Astrocyte of the spinal cord (primary cell): ENCODE results near the gene PLCH1.

ENCODE experiments used
- DNase-seq: peaks from one replicate; pipeline ENCODE4 v3.0.0; 2011; ENCODE audit warnings: low read depth, low spot score
- H3K4me3 ChIP-seq: 2 replicates; pipeline ENCODE4 v1.5.1; 2011; ENCODE audit warnings: low read depth, mild to moderate bottlenecking, low read length, moderate library complexity
- in situ Hi-C: cut with HindIII; loops from 2 replicates; pipeline ENCODE4 v1.10.0; 2017; ENCODE audit warnings: low sequenced_read_pairs
- TF ChIP-seq, protein P1 (sequence below): IDR thresholded peaks from 2 replicates; pipeline ENCODE4 v1.5.1; 2012; ENCODE audit warnings: low read depth, mild to moderate bottlenecking, low read length, inconsistent platforms

PLCH1 gene

DNA sequence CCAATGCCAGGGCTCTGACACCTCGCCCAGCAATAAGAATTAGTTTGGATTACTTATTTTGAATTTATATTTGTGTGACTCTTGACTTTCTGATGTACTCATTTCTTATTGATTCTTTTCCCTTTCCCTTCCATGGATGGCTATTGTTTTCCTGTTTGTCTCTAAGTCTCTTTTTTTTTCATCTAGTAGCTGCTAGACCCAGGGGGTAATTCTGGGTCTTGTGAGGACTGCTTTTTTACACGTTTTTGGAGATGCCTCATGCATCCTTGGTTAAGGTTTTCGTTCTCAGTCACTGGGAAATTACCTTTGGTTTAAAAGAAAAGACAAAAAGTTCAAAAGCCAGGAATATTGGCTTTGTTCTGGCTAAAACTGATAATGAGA, 381.2 kb downstream of the PLCH1 start:
- in situ Hi-C loops, result no loop called here
- TF ChIP-seq, protein P1, sequence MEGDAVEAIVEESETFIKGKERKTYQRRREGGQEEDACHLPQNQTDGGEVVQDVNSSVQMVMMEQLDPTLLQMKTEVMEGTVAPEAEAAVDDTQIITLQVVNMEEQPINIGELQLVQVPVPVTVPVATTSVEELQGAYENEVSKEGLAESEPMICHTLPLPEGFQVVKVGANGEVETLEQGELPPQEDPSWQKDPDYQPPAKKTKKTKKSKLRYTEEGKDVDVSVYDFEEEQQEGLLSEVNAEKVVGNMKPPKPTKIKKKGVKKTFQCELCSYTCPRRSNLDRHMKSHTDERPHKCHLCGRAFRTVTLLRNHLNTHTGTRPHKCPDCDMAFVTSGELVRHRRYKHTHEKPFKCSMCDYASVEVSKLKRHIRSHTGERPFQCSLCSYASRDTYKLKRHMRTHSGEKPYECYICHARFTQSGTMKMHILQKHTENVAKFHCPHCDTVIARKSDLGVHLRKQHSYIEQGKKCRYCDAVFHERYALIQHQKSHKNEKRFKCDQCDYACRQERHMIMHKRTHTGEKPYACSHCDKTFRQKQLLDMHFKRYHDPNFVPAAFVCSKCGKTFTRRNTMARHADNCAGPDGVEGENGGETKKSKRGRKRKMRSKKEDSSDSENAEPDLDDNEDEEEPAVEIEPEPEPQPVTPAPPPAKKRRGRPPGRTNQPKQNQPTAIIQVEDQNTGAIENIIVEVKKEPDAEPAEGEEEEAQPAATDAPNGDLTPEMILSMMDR, result no peak
- no peak overlapping the region for H3K4me3 ChIP-seq
- no peak for DNase-seq

DNA sequence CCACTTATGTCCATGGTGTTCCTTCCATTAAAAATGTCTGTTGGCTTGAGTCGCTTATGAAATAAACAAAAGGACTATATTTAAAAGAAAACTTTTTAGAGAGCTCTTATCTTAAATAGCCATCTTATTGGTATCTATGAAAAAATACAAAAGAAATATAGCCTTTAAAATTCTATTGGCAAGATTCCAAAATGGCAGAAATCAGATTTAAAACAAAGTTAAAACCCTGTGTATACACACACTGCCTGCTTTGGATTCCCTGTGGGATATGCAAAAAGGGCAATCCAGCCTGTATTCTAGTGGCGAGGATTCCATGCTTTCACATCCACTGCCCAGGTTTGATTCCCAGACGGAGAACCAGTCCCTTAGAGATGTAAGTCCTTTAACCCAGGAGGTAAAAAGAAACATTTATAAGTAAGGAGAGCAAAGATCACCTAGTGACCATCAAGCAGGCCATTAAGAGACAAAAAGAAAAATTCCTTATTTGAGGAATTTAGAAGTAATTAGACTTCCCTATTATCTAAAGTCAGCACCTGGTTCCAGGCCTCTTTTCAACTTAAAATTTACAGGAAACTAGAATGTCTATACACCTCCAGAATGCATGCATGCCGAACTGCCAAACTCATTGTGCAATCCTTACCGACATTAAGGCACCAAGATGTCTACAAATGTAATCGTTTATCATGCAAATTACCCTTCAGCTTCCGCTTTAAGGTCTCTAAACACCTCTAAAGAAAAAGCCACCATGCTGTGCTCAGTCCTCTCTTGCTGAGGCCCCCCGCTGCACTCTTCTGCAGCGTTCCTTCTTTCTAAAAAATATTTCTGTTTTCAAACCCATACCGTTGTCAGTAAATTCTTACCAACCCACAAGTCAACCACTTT, 381.8 kb downstream of the PLCH1 start:
- in situ Hi-C loops, result no loop called here
- DNase-seq, result peak; percentile 59
- TF ChIP-seq, protein P1, result no peak
- no peak overlapping the region for H3K4me3 ChIP-seq

DNA sequence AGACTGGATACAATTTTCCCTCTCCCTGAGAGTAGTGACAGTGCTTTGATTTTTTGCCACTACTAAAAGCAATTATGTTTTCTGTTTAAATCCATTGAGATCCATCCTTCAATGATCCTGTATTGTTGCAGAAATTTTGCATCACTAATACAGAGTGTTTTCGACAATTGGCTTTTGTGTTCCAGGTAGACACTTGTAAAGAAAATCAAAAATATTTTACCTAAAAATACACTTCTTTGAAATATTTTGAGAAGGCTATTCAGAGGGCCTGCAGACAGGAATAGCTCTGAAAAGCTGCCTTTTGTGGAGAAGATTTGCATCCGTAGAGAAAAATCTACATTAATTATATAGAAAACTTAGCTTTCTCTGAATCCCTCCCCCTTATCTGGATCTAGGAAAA, 384.6 kb downstream of the PLCH1 start:
- H3K4me3 ChIP-seq, result no peak overlapping the region
- TF ChIP-seq, protein P1, result no peak
- in situ Hi-C loops, result no loop called here
- no peak for DNase-seq

DNA sequence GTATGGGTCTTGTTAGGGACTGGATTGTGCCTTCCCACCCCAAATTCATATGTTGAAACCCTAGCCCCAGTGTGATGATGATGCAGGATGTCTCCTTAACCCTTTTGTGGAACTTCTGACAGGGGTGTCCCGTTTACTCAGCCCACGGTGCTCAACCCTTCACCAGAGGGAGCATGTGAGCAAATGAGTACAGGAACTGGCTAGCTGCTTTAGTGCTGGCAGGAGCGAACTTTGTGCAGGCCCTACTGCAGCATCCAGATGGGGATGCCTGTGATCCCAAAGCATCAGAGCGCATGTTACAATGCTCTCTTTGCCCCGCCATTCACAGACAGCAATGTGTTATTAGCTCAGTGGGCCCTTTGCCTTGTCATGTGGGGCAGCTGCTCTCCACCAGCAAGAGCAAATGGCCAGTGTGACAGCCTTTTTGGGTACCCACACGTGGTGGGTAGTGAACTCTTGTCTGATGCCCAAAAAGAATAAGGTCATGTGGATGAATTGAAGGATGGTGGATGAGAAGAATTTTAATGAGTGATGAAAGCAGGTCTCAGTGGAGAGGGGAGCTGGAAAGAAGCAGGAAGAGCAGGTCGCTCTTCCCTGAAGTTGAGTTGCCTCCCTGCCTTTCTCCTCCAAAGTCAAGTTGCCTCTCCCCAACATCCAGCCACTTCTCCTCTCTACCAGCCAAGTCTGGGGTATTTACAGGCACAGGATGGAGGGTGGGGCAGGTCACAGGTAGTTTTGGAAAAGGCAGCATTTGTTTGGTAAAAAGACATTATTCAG, 388.1 kb downstream of the PLCH1 start:
- TF ChIP-seq, protein P1, result peak; percentile 21
- no peak for DNase-seq
- in situ Hi-C loops, result no loop called here

DNA sequence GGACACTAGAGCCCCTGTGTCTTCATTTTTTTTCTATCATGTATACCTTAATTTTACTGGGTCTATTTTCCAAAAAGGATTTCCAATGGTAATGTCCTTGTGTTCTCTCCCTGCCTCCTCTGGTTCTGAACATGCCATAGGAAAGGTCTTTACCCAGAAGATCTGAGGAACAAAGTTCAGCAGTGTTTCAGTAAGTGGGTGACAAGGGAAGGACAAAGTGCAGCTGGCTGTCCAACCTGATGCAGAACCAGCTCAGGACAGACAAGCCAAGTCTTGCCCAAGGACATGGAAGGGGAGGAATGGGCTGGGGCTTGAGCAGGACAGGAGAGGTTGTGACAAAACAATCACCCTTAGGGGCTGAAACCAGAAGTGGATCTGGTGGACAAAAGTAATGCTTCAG, 390.2 kb downstream of the PLCH1 start:
- TF ChIP-seq, protein P1, result no peak
- DNase-seq, result no peak
- in situ Hi-C loops, result no loop called here
- H3K4me3 ChIP-seq, result no peak overlapping the region

More for the DNA sequence above, 388.1 kb downstream of the PLCH1 start:
- no peak overlapping the region for H3K4me3 ChIP-seq

DNA sequence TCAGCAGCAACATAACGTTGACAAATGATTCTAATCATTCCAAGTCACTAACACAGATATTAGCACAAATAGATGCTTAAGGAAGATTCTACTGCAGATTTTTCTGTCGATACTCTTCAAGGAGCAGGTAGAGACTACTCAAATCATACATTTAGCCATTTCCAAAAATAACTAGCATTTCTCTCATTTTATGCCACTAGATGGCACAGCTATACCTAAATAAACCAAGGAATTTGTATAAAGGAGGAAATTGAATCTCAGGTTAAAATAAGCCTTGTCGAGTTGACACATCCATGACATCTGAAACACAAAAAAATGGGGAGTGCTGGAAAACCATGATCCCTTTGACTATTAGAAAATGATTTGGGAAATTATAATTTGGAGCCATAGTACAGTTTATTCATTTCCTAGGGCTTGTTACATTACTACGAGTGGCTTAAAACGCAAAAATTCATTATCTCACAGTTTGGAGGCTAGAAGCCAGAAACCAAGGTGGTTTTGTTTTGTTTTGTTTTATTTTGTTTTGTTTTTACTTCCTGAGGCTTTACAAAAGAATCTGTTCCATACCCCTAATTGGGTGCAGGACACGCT, 391.9 kb downstream of the PLCH1 start:
- TF ChIP-seq, protein P1, result peak; percentile 41
- in situ Hi-C loops, result no loop called here
- peak; percentile 55 for DNase-seq
- H3K4me3 ChIP-seq, result no peak overlapping the region
